Heart left ventricle (tissue), 16 donors: ENCODE measurements around the gene AP1M2. TPM values are rescaled to one million over a fixed set of nuclear protein-coding genes. Genes with fewer than 3 reads are reported as not detected.

Experiments used
- ATAC-seq, 4 donors: fragments of 200-7000 bp; cut with Tn5 transposase; one replicate each; pipeline ENCODE4 v1.9.1; 2020 to 2022; ENCODE audit warnings: moderate library complexity in 4 of 4, mild to moderate bottlenecking in 3 of 4, moderate number of reproducible peaks in 1 of 4
- DNase-seq, 5 donors: peaks; one replicate each; pipeline ENCODE4 v3.0.0-alpha.2; 2020
- H3K27ac ChIP-seq, 12 donors: fragments of 200-600 bp; sonication (generic) in 4 of 12; one replicate each; pipeline versions ENCODE4 v1.5.0 to v1.8.0; 2016 to 2022; ENCODE audit warnings: mild to moderate bottlenecking in 2 of 12
- H3K27me3 ChIP-seq, 9 donors: fragments of 200-600 bp; sonication (generic) in 2 of 9; one replicate each; pipeline versions ENCODE4 v1.5.1 to v1.8.0; 2016 to 2022; ENCODE audit warnings: mild to moderate bottlenecking in 3 of 9
- H3K36me3 ChIP-seq, 9 donors: fragments of 200-600 bp; sonication (generic) in 2 of 9; one replicate each; pipeline versions ENCODE4 v1.5.0 to v1.8.0; 2018 to 2022; ENCODE audit warnings: mild to moderate bottlenecking in 2 of 9
- H3K4me1 ChIP-seq, 12 donors: fragments of 200-600 bp; sonication (generic) in 4 of 12; one replicate each; pipeline versions ENCODE4 v1.5.0 to v1.8.0; 2016 to 2022; ENCODE audit warnings: mild to moderate bottlenecking in 3 of 12
- H3K4me3 ChIP-seq, 12 donors: fragments of 200-600 bp; sonication (generic) in 4 of 12; one replicate each; pipeline versions ENCODE4 v1.5.0 to v1.8.0; 2017 to 2022; ENCODE audit warnings: mild to moderate bottlenecking in 9 of 12, moderate library complexity in 4 of 12
- H3K9me3 ChIP-seq, 12 donors: fragments of 200-600 bp; sonication (generic) in 4 of 12; one replicate each; pipeline versions ENCODE4 v1.5.0 to v1.8.0; 2016 to 2022; ENCODE audit warnings: mild to moderate bottlenecking in 1 of 12
- CTCF ChIP-seq, 12 donors: fragments of 200-600 bp; sonication (generic) in 4 of 12; IDR thresholded peaks; one replicate each; pipeline versions ENCODE4 v1.5.0 to v1.8.0; 2018 to 2022; ENCODE audit warnings: antibody characterized with exemption in 12 of 12, mild to moderate bottlenecking in 5 of 12
- POLR2A ChIP-seq, 2 donors: fragments of 450-650 bp; IDR thresholded peaks; one replicate each; pipeline ENCODE4 v1.6.1; 2017; ENCODE audit warnings: antibody characterized with exemption in 2 of 2, mild to moderate bottlenecking in 2 of 2, moderate library complexity in 2 of 2
- WGBS, 4 donors: extraction: QIAGEN DNeasy Blood & Tissue Kit in 2 of 4; methylation state at CpG; one replicate each; pipeline versions ENCODE4 v1.1.5 to v1.1.7; 2013 to 2018; 5-methylcytosine and 5-hydroxymethylcytosine counted together
- intact Hi-C, 10 donors: fragments of 100-400 bp; cut with DNase I; formaldehyde crosslinking; loops; one replicate each; pipeline versions ENCODE4 v1.11.1 to v1.14.2; 2022
- polyA plus RNA-seq, 2 donors: library from polyadenylated mRNA; stranded (reverse); fragments of 200-250 nt; gene quantifications; one replicate each; pipeline ENCODE4 v1.2.3, GENCODE V29; 2013
- total RNA-seq, 9 donors: library from RNA; depleted of rRNA in 2 of 9; stranded (reverse); fragments of >200 nt in 2 of 9; fragmentation: NEBNext Ultra II Directional in 3 of 9; extraction: Animal tissue kit (Norgen Biotek cat#: 25700) in 3 of 9; gene quantifications; one replicate each; pipeline versions ENCODE4 v1.1.0 to v1.2.4, GENCODE V29; 2016 to 2023
- donor health status: ischemic (EF 13 %, LVEDD 7.1; RV severe dilation, severe dysfunction).
- donor health status: healthy with polysubstance abuse.
- donor health status: DM: no; HTN: yes; CAD: no.
- donor health status: DM: no; HTN: no; CAD: no.
- donor health status: ischemic (EF 25% LVEDD 6.9; RV normal size, moderate dysfunction).
- donor health status: ischemic (EF 25% LVEDD 5.7; RV mildly dilated, moderate dysfunction).
- donor health status: healthy.
- donor health status: DM: yes; HTN: yes; CAD: no.
- donor health status: ischemic (EF 35%, LVEDD 5.7; RV mildly dilated, moderate dysfunction).
- donor health status: nonischemic (EF 11% LVEDD 7.7; RV severe dilation, severe dysfunction).
- donor health status: DM: yes; HTN: yes; CAD: no.
- donor health status: PGD.
- donor health status: ischemic (EF 29% LVEDD 5.4; RV normal size, mild dysfunction).
- donor health status: nonischemic (EF 23%, LVEDD 6.1; RV moderate dilation, normal function).

AP1M2 gene
- total and polyA plus RNA-seq, 11 donors: 3.6 TPM; not detected in 10

DNA sequence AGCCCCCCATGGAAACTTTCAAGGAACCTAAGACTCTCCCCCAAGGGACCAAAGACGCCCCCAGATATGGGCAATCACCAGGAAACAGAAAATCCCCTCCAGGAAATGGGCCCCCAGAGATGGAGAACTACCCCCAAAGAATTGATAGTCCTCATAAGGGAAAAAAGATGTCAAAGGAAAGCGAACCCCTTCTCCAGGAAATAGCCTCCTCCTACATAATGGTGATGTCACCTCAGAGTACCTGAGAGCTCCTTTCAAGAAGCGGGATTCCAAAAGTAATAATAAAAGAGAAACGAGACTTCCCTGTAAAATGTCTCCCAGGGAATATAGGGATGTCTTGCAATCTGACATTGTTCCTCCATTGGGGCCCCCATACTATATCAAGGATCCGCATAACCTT lies 19.5 kb downstream of the AP1M2 start:
- peak overlapping the region in 10 of 12 donors; percentile 19 to 91 (median 86) for H3K27ac ChIP-seq
- peaks cover 8 to 54% (median 33%) of the 10 kb centered on the region in 12 donors for H3K4me1 ChIP-seq
- no peak for ATAC-seq
- no peaks in the 10 kb centered on the region for H3K9me3 ChIP-seq
- H3K36me3 ChIP-seq: peaks cover 0 to 5% (median 0%) of the 10 kb centered on the region in 9 donors
- intact Hi-C loops: loop anchor here in 8 of 10 donors (2.0 to 10.0 kb wide), 9 partner anchors 63 to 165 kb away; partner anchors contain the start of genes CDC37 (in 5 of the 8), KEAP1 (in 5 of the 8) and ILF3 (in 1 of the 8)
- WGBS, 4 donors: 40 to 54% (median 42%) methylated on average over 5 of the region's 5 CpGs
- no peak for DNase-seq
- TF ChIP-seq POLR2A (IDR thresholded peaks at IDR 0.05): no peak
- no peak for TF ChIP-seq CTCF (IDR thresholded peaks at IDR 0.05)
- H3K27me3 ChIP-seq: no peaks in the 10 kb centered on the region
- H3K4me3 ChIP-seq: peak overlapping the region in 10 of 12 donors; percentile 66 to 90 (median 84)

- H3K9me3 ChIP-seq: no peaks in the 10 kb centered on the region
- no peaks in the 10 kb centered on the region for H3K27me3 ChIP-seq
- peaks cover 0 to 13% (median 4%) of the 10 kb centered on the region in 9 donors for H3K36me3 ChIP-seq
- no peak for TF ChIP-seq CTCF (IDR thresholded peaks at IDR 0.05)
- no peak for TF ChIP-seq POLR2A (IDR thresholded peaks at IDR 0.05)
- 59 to 72% (median 62%) methylated on average over 13 to 19 of the region's 19 CpGs for WGBS, 4 donors
- peaks cover 8 to 47% (median 33%) of the 10 kb centered on the region in 12 donors for H3K4me1 ChIP-seq
- DNase-seq: peak in 1 of 5 donors; percentile 50
- intact Hi-C loops: loop anchor here in 8 of 10 donors (5.0 to 10.0 kb wide), 8 partner anchors 62 to 165 kb away; partner anchors contain the start of genes CDC37 (in 5 of the 8), KEAP1 (in 4 of the 8) and ILF3 (in 1 of the 8)
- no peak for ATAC-seq
- peak overlapping the region in 11 of 12 donors; percentile 64 to 94 (median 87) for H3K4me3 ChIP-seq
- peak overlapping the region; percentile 19 to 91 (median 85) for H3K27ac ChIP-seq
Measured at GRCh38 chr19:10566658-10567410, 20.3 kb downstream of the AP1M2 start.

DNA sequence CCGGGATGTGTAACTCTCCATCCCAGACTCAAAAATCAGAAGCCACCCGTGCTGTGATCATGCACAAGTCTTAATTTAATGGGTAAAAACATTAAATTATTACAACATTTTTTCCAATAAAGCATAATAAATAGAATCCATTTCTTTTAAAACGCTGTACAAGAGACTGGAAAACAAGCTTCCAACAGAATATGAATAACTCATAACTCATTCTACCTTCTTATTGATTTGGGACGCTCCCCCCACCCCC lies 20.8 kb downstream of the AP1M2 start:
- 10 to 13% (median 11%) methylated on average over 4 of the region's 4 CpGs for WGBS, 4 donors

More for the DNA sequence above, 20.8 kb downstream of the AP1M2 start:
- Histone ChIP-seq H3K27ac (peak overlapping the region; percentile 19 to 91 (median 85)), H3K9me3 (no peaks in the 10 kb centered on the region), H3K27me3 (no peaks in the 10 kb centered on the region), H3K4me3 (peak overlapping the region in 11 of 12 donors; percentile 64 to 94 (median 87)), H3K4me1 (peaks cover 8 to 46% (median 33%) of the 10 kb centered on the region in 12 donors), H3K36me3 (peaks cover 0 to 16% (median 6%) of the 10 kb centered on the region in 9 donors)
- DNase-seq (no peak), ATAC-seq (no peak)
- intact Hi-C loops: loop anchor here in 8 of 10 donors (5.0 to 10.0 kb wide), 8 partner anchors 62 to 164 kb away; partner anchors contain the start of genes CDC37 (in 5 of the 8), KEAP1 (in 4 of the 8) and ILF3 (in 1 of the 8)
- TF ChIP-seq CTCF (IDR thresholded peaks at IDR 0.05) (no peak), POLR2A (IDR thresholded peaks at IDR 0.05) (no peak)
